Left cardiac atrium (tissue), 4 donors: Measurements from ENCODE around the gene PCSK5. TPM values are rescaled to one million over a fixed set of nuclear protein-coding genes. Genes with fewer than 3 reads are reported as not detected.

Source experiments
- ATAC-seq, 2 donors: fragments of 200-7000 bp; cut with Tn5 transposase; one replicate each; pipeline ENCODE4 v1.9.1; 2020; ENCODE audit warnings: mild to moderate bottlenecking in 2 of 2, moderate library complexity in 2 of 2
- DNase-seq: peaks from one replicate; pipeline ENCODE4 v3.0.0-alpha.2; 2020
- intact Hi-C, 2 donors: fragments of 100-400 bp; cut with DNase I; formaldehyde crosslinking; loops; one replicate each; pipeline versions ENCODE4 v1.14.1 to v1.15.1; 2022 to 2023
- total RNA-seq, 2 donors: library from RNA; stranded (reverse); fragmentation: NEBNext Ultra II Directional; extraction: Animal tissue kit (Norgen Biotek cat#: 25700); gene quantifications; one replicate each; pipeline ENCODE4 v1.2.1, GENCODE V29; 2021
- donor health status: DM: no; HTN: yes; CAD: no.
- donor health status: DM: no; HTN: yes; CAD: no; lungs with severe emphysema.
- donor health status: DM: yes; HTN: yes; CAD: no.
- donor health status: Dilated cardiomyopathy.

Gene PCSK5
- total RNA-seq, 2 donors from 2014 or later = 7.9 to 9.3 TPM

- intact Hi-C loops = no loop called here
- DNase-seq (peak; percentile 65), ATAC-seq (peak; percentile 68 to 84)
Measured at GRCh38 chr9:76373173-76373783, 482.8 kb downstream of the PCSK5 start.

DNA sequence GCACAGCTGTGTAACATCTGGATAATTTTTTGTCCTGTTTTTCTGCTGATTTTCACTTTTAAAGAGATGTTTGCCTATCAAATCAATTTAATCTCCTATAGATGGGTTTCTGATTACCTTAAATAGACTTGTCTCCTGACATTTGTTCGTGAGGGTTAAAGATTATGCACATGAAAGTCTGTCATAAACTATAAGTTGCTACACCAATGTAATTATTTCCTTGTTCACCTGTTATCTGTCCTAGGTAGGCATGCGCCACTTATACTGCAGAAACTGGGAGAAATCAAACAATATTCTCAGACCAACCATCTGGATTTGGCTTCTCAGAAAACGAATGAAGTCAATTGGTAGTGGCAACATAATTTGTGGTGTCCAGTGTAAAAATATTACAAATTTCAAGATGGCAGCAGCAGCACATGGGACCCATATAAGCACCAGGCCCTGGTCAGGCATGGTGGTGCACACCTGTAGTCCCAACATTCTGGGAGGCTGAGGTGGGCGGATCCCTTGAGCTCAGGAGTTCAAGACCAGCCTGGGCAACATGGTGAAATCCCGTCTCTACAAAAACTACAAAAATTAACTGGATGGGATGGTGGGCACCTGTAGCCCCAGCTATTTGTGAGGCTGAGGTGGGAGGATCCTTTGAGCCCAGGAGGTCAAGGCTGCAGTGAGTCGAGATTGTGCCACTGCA is 483.5 kb downstream of the PCSK5 start:
- intact Hi-C loops = no loop called here
- ATAC-seq = no peak
- no peak for DNase-seq

GRCh38 chr9:76374783-76375559 is 484.5 kb downstream of the PCSK5 start:
- peak; percentile 77 for DNase-seq
- peak; percentile 81 to 92 for ATAC-seq
- intact Hi-C loops = no loop called here

DNA sequence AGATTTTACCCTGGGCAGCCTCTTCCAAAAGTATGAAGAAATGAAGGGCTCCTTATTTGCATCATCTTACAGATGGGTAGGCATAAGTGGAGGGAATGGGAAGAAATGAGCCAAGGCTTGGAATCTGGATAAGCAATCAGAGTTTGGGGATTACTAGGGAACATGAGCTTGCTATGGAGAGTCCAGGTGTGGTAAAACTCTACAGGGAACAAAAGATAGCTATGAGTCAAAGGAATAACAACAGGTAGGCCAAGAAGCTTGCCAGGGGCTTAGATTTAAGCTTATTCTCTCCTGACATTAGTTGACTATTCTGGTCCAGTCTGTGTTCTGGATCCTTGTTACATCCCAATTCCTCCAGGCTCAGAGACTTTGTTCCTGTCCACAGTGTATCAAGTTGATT is 487.3 kb downstream of the PCSK5 start:
- intact Hi-C loops = no loop called here
- no peak for ATAC-seq
- no peak for DNase-seq

DNA sequence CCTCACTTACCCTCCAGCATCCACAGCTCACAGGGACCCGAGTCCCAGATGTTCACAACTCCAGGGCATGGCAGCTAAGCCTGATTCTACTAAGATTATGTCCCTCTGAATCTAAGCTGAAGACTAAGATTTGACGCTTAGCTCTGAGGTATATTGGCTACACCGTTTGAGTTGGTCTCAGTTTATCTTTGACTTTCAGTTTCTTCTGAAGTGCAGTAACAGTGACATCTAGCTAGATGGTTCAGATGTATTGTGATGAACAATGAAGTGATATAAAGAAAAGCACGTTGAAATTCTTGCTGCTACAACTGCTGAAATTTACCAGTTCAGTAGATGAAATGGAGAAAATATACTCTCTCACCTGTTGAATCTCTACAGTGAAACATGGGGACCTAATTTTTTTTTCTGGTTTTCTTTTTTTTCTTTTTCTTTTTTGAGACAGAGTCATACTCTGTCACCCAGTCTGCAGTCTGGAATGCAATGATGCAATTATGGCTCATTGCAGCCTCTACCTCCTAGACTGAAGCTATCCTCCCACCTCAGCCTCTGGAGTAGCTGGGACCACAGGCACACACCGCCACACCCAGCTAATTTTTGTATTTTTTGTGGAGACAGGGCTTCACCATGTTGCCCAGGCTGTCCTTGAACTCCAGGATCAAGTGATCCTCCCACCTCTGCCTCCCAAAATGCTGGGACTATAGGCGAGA is 488.0 kb downstream of the PCSK5 start:
- intact Hi-C loops = no loop called here
- DNase-seq (no peak), ATAC-seq (no peak)

DNA sequence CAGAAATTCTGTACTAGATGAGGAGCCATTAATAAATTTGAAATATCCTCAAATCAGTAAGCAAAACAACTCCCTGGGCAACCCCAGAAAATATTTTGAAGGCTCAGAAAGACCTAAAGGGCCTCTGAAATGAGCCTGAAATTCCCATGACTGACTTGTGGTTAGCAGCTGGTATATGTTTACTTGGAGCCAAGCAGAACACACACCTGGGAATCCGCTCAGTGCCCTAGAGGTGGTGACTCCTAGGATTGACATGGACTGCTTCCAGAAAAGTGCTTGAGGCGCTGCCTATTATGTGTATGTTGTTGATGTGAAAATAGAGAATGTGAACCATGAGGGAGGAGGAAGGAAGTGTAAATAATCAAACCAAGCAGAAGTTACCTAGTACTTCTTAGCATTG is 489.0 kb downstream of the PCSK5 start:
- ATAC-seq (no peak), DNase-seq (no peak)
- intact Hi-C loops = no loop called here

DNA sequence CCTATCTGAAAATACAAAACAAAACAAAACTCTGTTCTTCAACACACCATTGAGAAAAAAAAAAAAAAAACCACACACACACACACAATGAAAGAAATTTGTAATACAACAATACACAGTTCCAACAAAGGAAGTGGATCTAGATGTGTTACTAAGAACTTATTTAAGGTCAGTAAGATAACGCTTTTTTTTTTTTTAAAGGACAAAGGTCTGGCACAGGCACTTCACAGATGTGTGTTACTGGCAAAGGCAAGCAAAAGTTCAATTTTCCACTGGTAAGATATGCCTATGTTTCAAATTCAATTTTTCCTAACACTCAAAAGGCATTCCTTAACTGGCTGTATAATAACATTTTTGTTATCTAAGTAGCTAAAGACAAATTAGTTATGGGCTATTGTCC is 500.2 kb downstream of the PCSK5 start:
- no peak for ATAC-seq
- no peak for DNase-seq
- intact Hi-C loops = no loop called here

DNA sequence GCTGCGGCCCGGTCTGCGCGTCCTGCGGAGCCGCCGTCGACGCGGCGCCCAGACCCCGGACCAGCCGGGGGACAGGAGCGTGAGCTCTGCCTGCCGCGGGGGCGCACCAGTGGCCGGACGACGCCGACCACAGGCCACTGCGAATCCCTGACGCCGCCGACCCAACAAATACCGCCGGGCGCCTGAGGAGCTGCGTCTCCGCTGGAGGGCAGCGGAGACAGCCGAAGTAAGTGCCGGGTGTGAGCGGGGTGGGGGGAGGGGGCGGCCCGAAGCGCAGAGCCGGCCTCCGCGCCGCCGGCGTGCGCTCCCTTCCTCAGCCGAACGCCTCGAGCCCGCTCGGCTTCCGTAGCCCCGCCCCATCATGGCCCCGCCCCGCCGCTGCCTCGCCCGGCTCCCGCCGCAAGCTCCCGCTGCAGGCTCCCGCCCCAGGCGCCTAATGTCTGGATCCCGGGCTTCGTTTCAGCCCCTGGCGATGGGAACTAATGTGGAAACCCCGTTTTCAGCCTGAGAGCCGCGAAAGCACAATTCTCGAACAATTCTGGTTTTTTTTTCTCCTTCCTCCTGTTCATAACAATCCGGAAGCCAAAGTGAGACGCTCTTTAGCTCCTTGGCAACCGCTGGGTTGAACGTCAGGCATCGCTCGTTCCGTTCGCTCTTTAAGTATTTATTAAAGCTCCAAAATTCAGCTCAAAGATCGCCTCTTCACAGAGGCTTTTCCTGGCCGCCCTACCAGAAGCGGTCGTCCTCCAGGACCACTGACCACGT is 503.9 kb downstream of the PCSK5 start, which contains the start of gene RFK:
TSS of gene RFK (minus strand) at position 232 of the 765 bp plus-strand sequence. CDS start 255 bp downstream, outside the sequence.
- ATAC-seq = peak; percentile 97 to 98

DNA sequence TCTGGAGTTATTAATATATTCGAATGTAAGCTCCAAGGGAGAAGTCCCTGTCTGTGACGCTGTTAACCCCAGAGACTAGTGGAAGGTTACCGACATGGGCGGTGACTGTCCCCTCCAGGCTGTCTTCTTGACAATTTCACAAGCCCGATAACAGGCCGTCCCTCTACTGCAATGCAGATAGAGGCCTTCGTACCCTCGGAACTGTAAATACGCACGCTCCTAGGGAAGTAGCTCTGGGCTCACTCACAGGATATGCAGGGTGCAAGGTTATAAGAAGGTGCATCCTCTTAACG is 504.4 kb downstream of the PCSK5 start:
- ATAC-seq (peak; percentile 54 to 69), DNase-seq (peak; percentile 73)
- intact Hi-C loops = no loop called here

More for the DNA sequence above, 503.9 kb downstream of the PCSK5 start, which contains the start of gene RFK:
- intact Hi-C loops = no loop called here
- peak; percentile 95 for DNase-seq

GRCh38 chr9:76395381-76395780 is 504.9 kb downstream of the PCSK5 start:
- intact Hi-C loops = no loop called here
- DNase-seq (no peak), ATAC-seq (no peak)

DNA sequence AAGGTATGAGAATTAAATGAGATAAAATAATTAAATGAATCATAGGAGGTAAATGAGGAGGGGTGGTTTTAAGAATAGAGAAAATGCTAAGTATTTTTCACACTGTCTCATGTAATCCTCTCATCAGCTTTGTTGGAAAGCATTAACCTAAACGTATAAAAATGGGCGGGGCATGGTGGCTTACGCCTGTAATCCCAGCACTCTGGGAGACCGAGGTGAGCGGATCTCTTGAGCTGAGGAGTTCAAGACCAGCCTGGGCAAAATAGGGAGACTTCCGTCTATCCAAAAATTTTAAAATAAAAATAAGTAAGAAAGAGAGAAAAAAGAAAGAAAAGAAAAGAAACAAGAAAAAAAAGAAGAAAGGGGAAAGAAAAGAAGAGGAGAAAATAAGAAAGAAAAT is 505.7 kb downstream of the PCSK5 start:
- ATAC-seq (no peak), DNase-seq (no peak)
- intact Hi-C loops = no loop called here

GRCh38 chr9:76396597-76396996 is 506.1 kb downstream of the PCSK5 start:
- no peak for ATAC-seq

DNA sequence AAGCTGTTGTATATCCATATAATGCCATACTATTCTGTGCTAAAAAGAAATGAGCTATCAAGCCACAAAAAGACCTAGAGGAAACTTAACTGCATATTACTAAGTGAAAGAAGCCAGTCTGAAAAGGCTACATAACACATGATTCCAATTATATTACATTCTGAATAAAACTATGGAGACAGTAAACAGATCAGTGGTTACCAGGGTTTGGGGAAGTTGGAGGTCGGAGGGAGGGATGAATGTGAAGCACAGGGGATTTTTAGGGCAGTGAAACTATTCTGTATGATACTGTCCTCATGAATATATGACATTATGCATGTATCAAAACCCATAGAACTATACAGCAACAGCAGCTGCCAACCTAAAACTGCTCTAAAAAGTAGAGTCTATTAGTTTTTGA is 509.4 kb downstream of the PCSK5 start:
- DNase-seq (no peak), ATAC-seq (no peak)
- intact Hi-C loops = no loop called here

More at GRCh38 chr9:76396597-76396996, 506.1 kb downstream of the PCSK5 start:
- intact Hi-C loops = no loop called here
- no peak for DNase-seq

DNA sequence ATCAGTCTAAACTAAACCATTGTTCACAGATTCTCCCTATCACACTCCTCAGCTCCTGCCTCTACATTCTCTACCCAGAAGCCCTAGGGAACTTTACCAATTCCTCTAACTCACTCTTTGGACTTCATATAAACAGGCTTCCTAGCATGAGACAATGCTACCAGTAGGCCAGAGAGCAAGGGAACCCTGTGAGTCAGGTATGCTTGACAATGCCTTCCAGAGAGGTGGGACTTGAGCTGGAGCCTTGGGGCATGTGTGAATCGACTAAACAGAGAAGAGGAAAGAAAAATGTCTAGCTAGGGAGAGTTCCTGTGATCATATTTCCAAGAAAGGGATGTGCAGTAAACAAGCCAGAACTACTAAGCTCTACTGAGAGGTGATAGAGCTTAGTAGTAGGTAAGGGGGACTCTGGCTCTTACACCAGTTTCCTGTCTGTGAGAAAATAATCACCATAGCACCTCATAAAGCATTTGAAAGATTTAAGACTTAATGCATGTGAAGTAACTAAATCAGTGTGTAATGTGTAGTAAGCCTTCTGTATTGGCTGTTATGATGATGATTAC is 510.1 kb downstream of the PCSK5 start:
- ATAC-seq (no peak), DNase-seq (no peak)
- intact Hi-C loops = no loop called here

DNA sequence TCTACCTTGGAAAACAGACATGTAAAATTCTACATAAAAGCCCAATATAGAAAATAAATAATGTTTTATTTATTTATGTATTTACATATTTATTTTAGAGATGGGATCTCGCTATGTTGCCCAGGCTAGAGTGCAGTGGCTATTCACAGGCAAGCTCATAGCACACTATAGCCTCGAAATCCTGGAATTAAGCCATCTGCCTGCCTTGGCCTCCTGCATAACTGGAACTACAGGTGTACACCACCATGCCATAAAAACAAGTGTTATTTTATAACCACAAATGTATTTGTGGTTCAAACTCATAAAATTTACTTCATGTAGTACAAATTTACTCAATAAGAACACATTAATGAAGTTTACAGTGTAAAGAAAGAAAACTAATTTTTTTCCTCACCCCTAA is 510.7 kb downstream of the PCSK5 start:
- intact Hi-C loops = no loop called here
- ATAC-seq (no peak), DNase-seq (no peak)

DNA sequence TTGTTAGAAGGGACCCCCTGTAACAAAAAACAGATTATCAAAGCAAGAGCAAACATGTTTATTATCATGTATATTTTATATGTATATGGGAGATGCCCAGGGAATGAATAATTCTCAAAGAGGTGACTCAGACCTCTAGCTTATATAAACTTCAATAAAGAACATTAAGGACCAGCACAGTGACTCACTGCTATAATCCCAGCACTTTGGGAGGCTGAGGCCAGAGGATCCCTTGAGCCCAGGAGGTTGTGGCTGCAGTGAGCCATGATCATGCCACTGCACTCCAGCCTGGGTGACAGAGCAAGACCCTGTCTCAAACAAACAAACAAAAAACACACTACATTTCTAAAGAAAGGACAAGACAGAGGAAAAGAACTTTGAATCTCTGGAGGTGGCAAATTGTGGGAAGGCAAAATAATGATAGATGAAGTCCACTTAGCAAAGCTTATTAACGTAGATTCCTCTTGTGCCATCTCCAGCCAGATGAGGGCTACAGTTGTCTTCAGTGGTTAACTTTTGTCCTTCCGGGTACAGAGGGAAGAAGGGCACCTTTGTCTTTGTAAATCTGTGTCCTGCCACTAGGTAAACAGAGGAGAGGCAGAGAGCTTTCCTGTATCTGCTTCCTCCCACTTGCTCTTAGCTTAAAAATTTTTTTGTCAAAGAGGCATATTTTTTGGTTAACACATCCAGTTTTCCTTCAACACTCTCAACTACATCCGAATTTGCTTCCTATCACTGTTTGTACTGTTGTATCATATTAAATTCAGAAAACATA is 511.3 kb downstream of the PCSK5 start:
- ATAC-seq (no peak), DNase-seq (no peak)
- intact Hi-C loops = no loop called here

DNA sequence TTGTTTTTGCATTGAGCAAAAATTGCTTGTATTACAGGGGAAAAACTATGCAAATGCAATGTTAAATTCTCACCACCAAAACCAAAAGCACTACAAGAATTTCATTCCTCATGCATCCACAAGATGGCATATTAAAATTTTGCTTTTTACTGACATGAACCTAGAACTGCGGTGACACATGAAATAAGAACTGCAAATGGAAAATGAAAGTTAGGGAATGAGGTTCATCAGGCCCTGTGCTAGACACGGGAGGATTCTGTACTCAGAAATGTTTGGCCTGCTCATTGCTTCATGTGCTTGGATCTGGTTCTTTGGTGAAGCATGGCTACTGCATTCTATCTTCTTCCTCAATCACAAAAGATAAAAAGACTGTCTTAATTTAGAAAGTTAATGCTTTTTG is 512.9 kb downstream of the PCSK5 start:
- ATAC-seq = peak; percentile 71 to 91
- intact Hi-C loops = no loop called here
- DNase-seq = no peak

- ATAC-seq (no peak), DNase-seq (no peak)
- intact Hi-C loops = no loop called here
Measured at GRCh38 chr9:76404401-76404800, 513.9 kb downstream of the PCSK5 start.
